ENCODE results near the gene PKIG. TPM values are rescaled to one million over a fixed set of nuclear protein-coding genes. Genes with fewer than 3 reads are reported as not detected.
A peak's percentile ranks its signal among the peaks of the same experiment; 100 is the strongest.

PKIG gene
- total and polyA plus RNA-seq, 9 of the 15 experiments (the other 6 are each of a cell fraction or from before 2014, with no cell fraction given), result 0.13 to 7.0 (median 4.7) TPM

DNA sequence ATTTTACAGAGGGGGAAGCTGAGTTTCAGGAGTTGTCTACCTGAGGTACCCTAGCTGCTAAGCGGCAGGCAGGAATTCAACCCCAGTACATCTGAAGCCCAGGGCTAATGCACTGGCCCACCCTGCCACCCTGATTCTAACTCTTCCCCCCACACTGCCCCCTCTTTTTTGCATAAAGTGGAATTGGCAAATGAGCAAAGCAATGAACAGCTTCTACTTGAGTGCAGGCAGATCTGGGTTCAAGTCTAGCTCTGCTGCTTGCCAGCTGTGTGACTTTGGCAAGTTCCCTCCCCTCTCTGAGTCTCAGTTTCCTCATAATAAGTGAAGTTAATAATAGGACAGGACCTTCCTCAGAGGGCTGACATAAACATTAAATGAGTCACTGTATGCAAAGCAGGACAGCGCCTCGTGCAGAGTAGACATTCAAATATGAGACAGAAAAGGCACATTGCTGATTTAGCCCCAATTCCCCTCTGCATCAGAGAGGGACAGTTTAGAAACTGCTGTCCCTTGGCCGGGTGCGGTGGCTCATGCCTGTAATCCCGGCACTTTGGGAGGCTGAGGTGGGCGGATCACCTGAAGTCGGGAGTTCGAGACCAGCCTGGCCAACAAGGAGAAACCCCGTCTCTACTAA is 64.4 kb downstream of the PKIG start:
- CTCF ChIA-PET (ENCODE audit: low intra/inter-chr PET ratio), result no interaction called here

More for the DNA sequence above, 64.4 kb downstream of the PKIG start:
- 21% methylated on average over 9 of the region's 10 CpGs for whole genome bisulfite sequencing (ENCODE audit: insufficient coverage, low coverage, missing lambda C conversion rate)
- intact Hi-C loops (cut with micrococcal nuclease), result no loop called here
- H3K4me2 ChIP-seq (ENCODE audit: insufficient read depth, low read length), result no peak overlapping the region
- H3K4me1 ChIP-seq (replicated peaks in 1 of 2; ENCODE audit: control insufficient read depth in 2 of 2, insufficient read depth in 2 of 2, low read length in 2 of 2), result peaks cover 16 to 27% of the 10 kb centered on the region in 2 experiments
- no peak overlapping the region for H3K4me3 ChIP-seq
- FAIRE-seq (no peak), DNase-seq (ENCODE audit: extremely low read depth in 1 of 4, low spot score in 3 of 4) (peak in 1 of 4 experiments; percentile 5), ATAC-seq (no peak)
- peak overlapping the region in 1 of 2 experiments; percentile 15; a peak in 1 of 4 replicates for H3K9ac ChIP-seq (ENCODE audit: insufficient read depth in 1 of 2, low read depth in 2 of 2, low read length in 2 of 2)
- POLR2A ChIA-PET, result interaction anchor here (0.7 to 1.3 kb wide), 3 partner anchors 10 to 1430 kb away, joined by 3 to 4 read pairs (median 3); no protein-coding TSS in a partner anchor
- H4K20me1 ChIP-seq (replicated peaks; ENCODE audit: control insufficient read depth, insufficient read depth, low read length), result no peaks in the 10 kb centered on the region; the same call in 1 of the 2 replicates
- in situ Hi-C loops (cut with MboI), result no loop called here
- no peak overlapping the region for H2AFZ ChIP-seq (ENCODE audit: low read depth, low read length)
- H3K27ac ChIP-seq (ENCODE audit: extremely low read depth, low read depth, low read length), result no peak overlapping the region
- no peaks in the 10 kb centered on the region for H3K9me1 ChIP-seq (ENCODE audit: control insufficient read depth, insufficient read depth, low read length)
- TF ChIP-seq BCOR (IDR thresholded peaks at IDR 0.05) (peak; percentile 20; the same call in 1 of the 2 replicates), HBP1 (CRISPR knock-in tag; IDR thresholded peaks at IDR 0.05) (no peak), ZBTB8A (IDR thresholded peaks at IDR 0.05; ENCODE audit: partially characterized antibody) (no peak), MLX (CRISPR knock-in tag; conservative IDR thresholded peaks at IDR 0.05) (no peak), ZNF197 (CRISPR knock-in tag; IDR thresholded peaks at IDR 0.05; ENCODE audit: low read depth) (no peak), HNRNPUL1 (IDR thresholded peaks at IDR 0.05; ENCODE audit: low read length) (no peak), POLR2B (IDR thresholded peaks at IDR 0.05; ENCODE audit: low read depth, partially characterized antibody) (no peak), ZFP36 (IDR thresholded peaks at IDR 0.05; ENCODE audit: low read depth, low read length, partially characterized antibody) (peak; percentile 63), RBM25 (IDR thresholded peaks at IDR 0.05; ENCODE audit: low read depth, low read length, severe bottlenecking) (peak; percentile 51), ETV1 (tag; conservative IDR thresholded peaks at IDR 0.05; ENCODE audit: low read depth) (no peak)
- TF ChIP-seq, protein P1, sequence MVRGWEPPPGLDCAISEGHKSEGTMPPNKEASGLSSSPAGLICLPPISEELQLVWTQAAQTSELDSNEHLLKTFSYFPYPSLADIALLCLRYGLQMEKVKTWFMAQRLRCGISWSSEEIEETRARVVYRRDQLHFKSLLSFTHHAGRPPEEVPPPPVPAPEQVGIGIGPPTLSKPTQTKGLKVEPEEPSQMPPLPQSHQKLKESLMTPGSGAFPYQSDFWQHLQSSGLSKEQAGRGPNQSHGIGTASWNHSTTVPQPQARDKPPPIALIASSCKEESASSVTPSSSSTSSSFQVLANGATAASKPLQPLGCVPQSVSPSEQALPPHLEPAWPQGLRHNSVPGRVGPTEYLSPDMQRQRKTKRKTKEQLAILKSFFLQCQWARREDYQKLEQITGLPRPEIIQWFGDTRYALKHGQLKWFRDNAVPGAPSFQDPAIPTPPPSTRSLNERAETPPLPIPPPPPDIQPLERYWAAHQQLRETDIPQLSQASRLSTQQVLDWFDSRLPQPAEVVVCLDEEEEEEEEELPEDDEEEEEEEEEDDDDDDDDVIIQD (CRISPR knock-in tag; IDR thresholded peaks at IDR 0.05), result no peak
- H3K79me2 ChIP-seq (ENCODE audit: control insufficient read depth, insufficient read depth, low read length), result no peaks in the 10 kb centered on the region; the same call in 2 of the 3 replicates
- no peaks in the 10 kb centered on the region for H3K9me3 ChIP-seq (replicated peaks; ENCODE audit: control insufficient read depth, insufficient read depth, low read depth, low read length)
- H3K27me3 ChIP-seq (ENCODE audit: control insufficient read depth in 2 of 2, insufficient read depth in 2 of 2, low read length in 2 of 2), result peaks cover 2 to 11% of the 10 kb centered on the region in 2 experiments; a peak in 1 of 5 replicates
- no peaks in the 10 kb centered on the region for H3K36me3 ChIP-seq (ENCODE audit: control insufficient read depth, insufficient read depth, low read length)
- BruUV-seq (replicated peaks), result no TSS peak

Data from K562 (cell line).